Ovary (tissue), 9 donors: Measurements from ENCODE around the gene CTNNA3. TPM values are rescaled to one million over a fixed set of nuclear protein-coding genes. Genes with fewer than 3 reads are reported as not detected.

Source experiments
- DNase-seq, 5 donors: peaks; one replicate each; pipeline ENCODE4 v3.0.0-alpha.2; 2019 to 2020
- H3K27ac ChIP-seq, 2 donors: fragments of 200-600 bp; one replicate each; pipeline versions ENCODE4 v1.5.1 to v1.8.0; 2019 to 2022
- H3K27me3 ChIP-seq: fragments of 200-600 bp; one replicate; pipeline ENCODE4 v1.8.0; 2022
- H3K36me3 ChIP-seq: fragments of 200-600 bp; sonication (generic); one replicate; pipeline ENCODE4 v1.5.1; 2019
- H3K4me1 ChIP-seq: one replicate; pipeline ENCODE4 v1.8.1; 2013; ENCODE audit warnings: mild to moderate bottlenecking, moderate library complexity; ENCODE audit not compliant: insufficient read depth
- H3K4me3 ChIP-seq: fragments of 200-600 bp; sonication (generic); one replicate; pipeline ENCODE4 v1.5.1; 2017
- H3K9me3 ChIP-seq, 2 donors: fragments of 200-600 bp in 1 of 2; sonication (generic) in 1 of 2; one replicate each; pipeline versions ENCODE4 v1.5.1 to v1.8.1; 2013 to 2019; ENCODE audit warnings: mild to moderate bottlenecking in 1 of 2, moderate library complexity in 1 of 2
- EP300 ChIP-seq: sonication (generic); formaldehyde crosslinking; IDR thresholded peaks from one replicate; pipeline ENCODE4 v1.6.1; 2017; ENCODE audit warnings: antibody characterized with exemption
- POLR2A ChIP-seq: fragments of 450-650 bp; IDR thresholded peaks from one replicate; pipeline ENCODE4 v1.6.1; 2017; ENCODE audit warnings: antibody characterized with exemption, mild to moderate bottlenecking, moderate library complexity
- WGBS, 3 donors: extraction: QIAGEN DNeasy Blood & Tissue Kit in 1 of 3; methylation state at CpG; one replicate each; pipeline versions ENCODE4 v1.1.5 to v1.1.7; 2013 to 2017; 5-methylcytosine and 5-hydroxymethylcytosine counted together
- intact Hi-C, 4 donors: fragments of 100-400 bp; cut with DNase I; formaldehyde crosslinking; loops; one replicate each; pipeline versions ENCODE4 v1.11.0 to v1.15.1; 2022 to 2023
- polyA plus RNA-seq, 2 donors: library from polyadenylated mRNA; stranded (reverse); fragments of 200-250 nt in 1 of 2; fragments of 350-450 nt in 1 of 2; fragmentation: Illumina TruSeq in 1 of 2; extraction: RNeasy Lipid Tissue Mini Kit (QIAGEN cat#74804) in 1 of 2; gene quantifications; one replicate each; pipeline ENCODE4 v1.2.3, GENCODE V29; 2013 to 2014
- total RNA-seq, 7 donors: library from RNA; depleted of rRNA in 2 of 7; stranded (reverse); fragments of >200 nt in 2 of 7; fragmentation: NEBNext Ultra II Directional in 3 of 7; extraction: Animal tissue kit (Norgen Biotek cat#: 25700) in 3 of 7; gene quantifications; one replicate each; pipeline versions ENCODE4 v1.1.0 to v1.2.4, GENCODE V29; 2016 to 2023
- TF ChIP-seq, protein P1 (sequence below), 3 donors: fragments of 450-650 bp in 2 of 3; fragments of 200-600 bp in 1 of 3; IDR thresholded peaks; one replicate each; pipeline versions ENCODE4 v1.5.1 to v1.8.0; 2016 to 2022; ENCODE audit warnings: antibody characterized with exemption in 3 of 3, mild to moderate bottlenecking in 1 of 3
- donor health status: DM: no; HTN: no; CAD: no; lungs with moderate emphysema.
- donor health status: DM: no; HTN: no; CAD: no.
- donor health status: Bipolar disorder and iron deficiency.
- donor health status: DM: yes; HTN: yes; CAD: no.
- donor health status: DM: no; HTN: no; CAD: no.
- donor health status: DM: yes; HTN: yes; CAD: no.

CTNNA3 gene
- total and polyA plus RNA-seq, 9 donors, result 1.9 to 9.7 (median 4.0) TPM

DNA sequence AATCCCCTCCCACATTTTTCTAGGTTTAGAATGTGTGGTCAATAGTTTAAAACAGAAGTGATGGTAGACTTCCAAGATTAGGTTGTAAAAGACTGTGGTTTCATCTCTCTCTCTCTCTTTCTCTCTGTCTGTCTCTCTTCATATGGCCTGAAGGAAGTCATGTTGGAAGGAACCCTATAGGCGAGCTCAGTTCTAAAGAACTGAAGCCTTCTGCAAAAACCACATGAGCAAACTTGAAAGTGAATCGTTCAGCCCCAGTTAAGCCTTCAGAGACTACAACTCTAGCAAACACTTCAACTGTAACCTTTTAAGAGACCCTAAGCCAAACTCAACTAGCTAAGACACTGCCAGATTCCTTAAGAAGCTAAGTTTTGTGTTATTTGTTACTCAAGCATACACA, 1477.7 kb downstream of the CTNNA3 start:
- H3K4me3 ChIP-seq, result no peak overlapping the region
- H3K9me3 ChIP-seq, result no peaks in the 10 kb centered on the region
- no peaks in the 10 kb centered on the region for H3K36me3 ChIP-seq
- H3K27ac ChIP-seq, result no peak overlapping the region
- H3K4me1 ChIP-seq, result no peaks in the 10 kb centered on the region
- TF ChIP-seq POLR2A, result no peak
- TF ChIP-seq, protein P1, sequence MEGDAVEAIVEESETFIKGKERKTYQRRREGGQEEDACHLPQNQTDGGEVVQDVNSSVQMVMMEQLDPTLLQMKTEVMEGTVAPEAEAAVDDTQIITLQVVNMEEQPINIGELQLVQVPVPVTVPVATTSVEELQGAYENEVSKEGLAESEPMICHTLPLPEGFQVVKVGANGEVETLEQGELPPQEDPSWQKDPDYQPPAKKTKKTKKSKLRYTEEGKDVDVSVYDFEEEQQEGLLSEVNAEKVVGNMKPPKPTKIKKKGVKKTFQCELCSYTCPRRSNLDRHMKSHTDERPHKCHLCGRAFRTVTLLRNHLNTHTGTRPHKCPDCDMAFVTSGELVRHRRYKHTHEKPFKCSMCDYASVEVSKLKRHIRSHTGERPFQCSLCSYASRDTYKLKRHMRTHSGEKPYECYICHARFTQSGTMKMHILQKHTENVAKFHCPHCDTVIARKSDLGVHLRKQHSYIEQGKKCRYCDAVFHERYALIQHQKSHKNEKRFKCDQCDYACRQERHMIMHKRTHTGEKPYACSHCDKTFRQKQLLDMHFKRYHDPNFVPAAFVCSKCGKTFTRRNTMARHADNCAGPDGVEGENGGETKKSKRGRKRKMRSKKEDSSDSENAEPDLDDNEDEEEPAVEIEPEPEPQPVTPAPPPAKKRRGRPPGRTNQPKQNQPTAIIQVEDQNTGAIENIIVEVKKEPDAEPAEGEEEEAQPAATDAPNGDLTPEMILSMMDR (IDR thresholded peaks at IDR 0.05), result no peak
- TF ChIP-seq EP300, result no peak
- DNase-seq, result no peak
- whole genome bisulfite sequencing, 3 donors, result 86 to 91% (median 90%) methylated on average over 2 of the region's 2 CpGs
- intact Hi-C loops, result no loop called here
- no peaks in the 10 kb centered on the region for H3K27me3 ChIP-seq

- intact Hi-C loops, result no loop called here
- WGBS, 3 donors, result 85 to 87% (median 87%) methylated on average over 3 of the region's 3 CpGs
- Histone ChIP-seq H3K27ac (no peak overlapping the region), H3K27me3 (no peaks in the 10 kb centered on the region), H3K9me3 (no peaks in the 10 kb centered on the region), H3K4me3 (no peak overlapping the region), H3K4me1 (no peaks in the 10 kb centered on the region), H3K36me3 (no peaks in the 10 kb centered on the region)
- TF ChIP-seq, protein P1 (IDR thresholded peaks at IDR 0.05), result no peak
- no peak for TF ChIP-seq EP300
- no peak for TF ChIP-seq POLR2A
- no peak for DNase-seq
These were observed 1480.1 kb downstream of the CTNNA3 start for GRCh38 chr10:66215920-66216319.

DNA sequence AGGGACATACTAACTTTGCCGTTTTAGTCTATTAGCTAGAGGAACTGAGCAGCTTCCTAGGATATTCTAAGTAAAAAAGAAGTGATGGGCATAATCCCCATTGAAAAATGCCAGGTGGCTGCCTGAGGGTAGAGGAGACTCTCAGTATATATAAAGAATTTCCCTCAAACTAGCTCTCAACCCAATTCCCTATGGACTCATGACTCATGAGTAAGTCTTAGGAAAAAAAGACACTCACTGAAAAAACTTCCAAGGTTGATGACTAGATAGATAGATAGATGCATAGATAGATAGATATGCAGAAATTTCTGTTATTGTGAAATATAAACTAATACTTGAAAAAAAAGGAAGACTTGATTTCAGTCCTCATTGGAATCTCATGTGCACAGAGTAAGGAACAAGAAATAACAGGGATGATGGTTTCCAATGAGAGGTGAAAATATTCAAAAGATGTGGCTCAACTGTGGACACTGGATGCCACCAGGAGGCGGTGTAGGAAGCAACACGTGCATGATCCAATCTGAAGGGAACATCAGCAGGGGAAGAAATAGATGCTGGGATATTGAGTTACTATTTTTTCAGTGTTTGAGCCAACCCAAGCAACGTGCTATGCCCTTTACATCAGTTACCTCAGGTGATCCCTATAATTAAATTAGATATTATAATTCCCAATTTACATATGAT, 1481.1 kb downstream of the CTNNA3 start:
- Histone ChIP-seq H3K9me3 (no peaks in the 10 kb centered on the region), H3K27ac (no peak overlapping the region), H3K36me3 (no peaks in the 10 kb centered on the region), H3K4me3 (no peak overlapping the region), H3K4me1 (no peaks in the 10 kb centered on the region), H3K27me3 (no peaks in the 10 kb centered on the region)
- WGBS, 3 donors, result 77 to 80% (median 78%) methylated on average over 4 of the region's 4 CpGs
- no peak for DNase-seq
- no peak for TF ChIP-seq POLR2A
- TF ChIP-seq EP300, result no peak
- TF ChIP-seq, protein P1 (IDR thresholded peaks at IDR 0.05), result no peak
- intact Hi-C loops, result no loop called here

DNA sequence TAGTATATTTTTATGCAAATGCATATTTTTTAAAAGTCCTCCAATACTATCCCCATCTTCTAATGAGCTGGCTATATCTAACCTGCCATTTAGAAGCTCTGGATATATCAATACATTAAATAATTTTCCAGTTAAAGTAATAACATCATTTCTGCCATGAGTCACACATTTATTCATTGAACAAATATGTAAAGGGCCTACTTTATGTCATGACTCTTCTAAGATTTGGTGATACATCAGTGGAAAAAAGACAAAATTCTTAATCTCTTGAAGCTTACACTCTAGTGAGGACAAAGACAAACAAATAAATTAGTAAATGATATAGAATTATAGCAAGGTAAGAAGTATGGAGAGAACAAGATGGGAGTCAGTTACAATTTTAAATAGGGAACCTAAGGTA, 1487.0 kb downstream of the CTNNA3 start:
- Histone ChIP-seq H3K36me3 (no peaks in the 10 kb centered on the region), H3K27me3 (no peaks in the 10 kb centered on the region), H3K9me3 (no peaks in the 10 kb centered on the region), H3K27ac (no peak overlapping the region), H3K4me3 (no peak overlapping the region), H3K4me1 (no peaks in the 10 kb centered on the region)
- DNase-seq, result no peak
- intact Hi-C loops, result no loop called here
- TF ChIP-seq, protein P1 (IDR thresholded peaks at IDR 0.05), result no peak
- TF ChIP-seq POLR2A, result no peak
